GM19025 (cell line): ENCODE measurements around the gene FBF1.

Source experiments
- ATAC-seq: cut with Tn5 transposase; IDR thresholded peaks from one replicate; pipeline ENCODE4 v1.9.1; 2021; ENCODE audit warnings: mild to moderate bottlenecking, low read depth, moderate library complexity; ENCODE audit not compliant: unreplicated experiment

Gene FBF1

DNA sequence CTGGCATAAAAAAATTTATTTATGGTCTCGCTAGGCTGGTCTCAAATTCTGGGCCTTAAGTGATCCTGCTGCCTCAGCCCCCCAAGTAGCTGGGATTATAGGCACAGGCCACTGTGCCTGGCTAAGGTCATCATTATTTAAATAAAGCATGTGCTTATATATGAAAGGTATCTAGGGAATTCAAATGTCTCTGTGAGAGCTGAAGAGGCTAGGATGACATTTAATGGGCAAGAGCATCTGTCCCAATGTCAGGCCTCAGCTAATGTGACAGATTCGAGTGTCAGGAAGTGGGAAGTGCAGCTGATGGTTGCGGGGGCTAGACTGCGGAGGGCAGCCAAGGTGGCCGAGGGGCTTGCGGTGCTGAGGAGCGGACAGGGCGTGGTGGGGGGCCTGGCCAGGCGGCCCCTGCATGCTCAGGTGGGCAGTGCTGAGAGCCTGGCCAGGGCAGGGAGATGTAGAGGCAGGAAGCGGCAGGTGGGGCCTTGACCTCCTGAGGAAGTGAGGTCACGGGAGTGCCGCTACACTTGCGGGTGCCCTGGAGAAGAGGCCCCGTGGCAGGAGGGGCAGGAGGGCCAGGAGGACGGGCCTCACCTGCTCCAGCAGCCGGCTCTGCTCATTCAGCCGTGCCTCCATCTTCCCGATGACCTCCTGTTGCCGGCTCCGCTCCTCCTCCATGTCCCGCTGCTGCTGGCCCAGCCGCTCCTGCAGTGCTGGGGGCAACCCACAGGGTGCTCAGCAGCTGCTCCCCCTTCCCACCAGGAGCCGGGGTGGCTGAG lies 23.5 kb downstream of the FBF1 start:
- ATAC-seq, result no peak

DNA sequence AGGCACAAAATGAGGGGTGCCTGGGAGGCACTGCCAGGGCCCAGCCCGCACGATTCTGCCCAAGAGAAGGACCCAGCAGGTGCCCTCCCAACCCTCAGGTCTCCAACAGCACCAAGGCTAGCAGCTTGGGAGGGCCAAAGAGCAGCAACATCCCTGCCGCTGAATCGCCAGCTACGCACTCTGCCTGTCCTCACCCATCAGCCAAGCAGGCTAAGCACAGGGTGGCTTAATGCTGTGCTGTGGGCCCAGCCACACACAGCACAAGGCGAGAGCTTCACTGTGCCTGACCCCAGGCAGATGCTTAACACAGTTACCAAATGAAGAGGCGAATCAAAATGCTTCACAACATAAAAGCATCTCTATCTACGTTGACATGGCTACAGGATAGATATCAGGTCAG lies 25.6 kb downstream of the FBF1 start:
- no peak for ATAC-seq

DNA sequence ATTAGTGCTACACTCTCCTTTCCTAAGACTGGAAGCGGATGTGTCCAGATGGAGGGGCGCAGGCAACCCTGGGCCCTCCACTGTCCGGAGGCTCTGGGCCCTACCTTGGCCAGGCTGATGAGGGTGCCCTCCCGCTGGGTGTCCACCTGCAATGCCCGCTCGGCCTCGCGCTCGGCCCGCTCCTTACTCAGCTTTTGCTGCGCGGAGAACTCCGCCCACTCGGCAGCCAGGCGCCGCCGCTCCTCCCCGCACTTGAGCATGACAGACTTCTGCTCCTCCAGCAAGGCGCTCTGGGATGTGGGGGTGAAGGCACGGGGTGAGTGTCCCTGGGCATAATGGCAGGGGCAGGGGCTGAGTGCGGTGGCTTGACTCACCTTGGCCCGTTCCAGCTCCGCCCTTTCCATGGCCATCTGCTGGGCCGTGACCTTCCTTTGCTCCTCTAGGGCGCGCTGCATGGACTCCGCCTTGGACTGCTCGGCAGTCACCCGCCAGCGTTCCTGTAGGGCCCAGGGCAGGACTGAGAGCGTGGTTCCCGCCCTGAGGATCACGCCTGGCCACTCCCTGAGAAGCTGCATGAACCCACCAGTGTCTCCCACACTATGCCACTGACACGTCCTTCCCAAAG lies 26.1 kb downstream of the FBF1 start:
- no peak for ATAC-seq

DNA sequence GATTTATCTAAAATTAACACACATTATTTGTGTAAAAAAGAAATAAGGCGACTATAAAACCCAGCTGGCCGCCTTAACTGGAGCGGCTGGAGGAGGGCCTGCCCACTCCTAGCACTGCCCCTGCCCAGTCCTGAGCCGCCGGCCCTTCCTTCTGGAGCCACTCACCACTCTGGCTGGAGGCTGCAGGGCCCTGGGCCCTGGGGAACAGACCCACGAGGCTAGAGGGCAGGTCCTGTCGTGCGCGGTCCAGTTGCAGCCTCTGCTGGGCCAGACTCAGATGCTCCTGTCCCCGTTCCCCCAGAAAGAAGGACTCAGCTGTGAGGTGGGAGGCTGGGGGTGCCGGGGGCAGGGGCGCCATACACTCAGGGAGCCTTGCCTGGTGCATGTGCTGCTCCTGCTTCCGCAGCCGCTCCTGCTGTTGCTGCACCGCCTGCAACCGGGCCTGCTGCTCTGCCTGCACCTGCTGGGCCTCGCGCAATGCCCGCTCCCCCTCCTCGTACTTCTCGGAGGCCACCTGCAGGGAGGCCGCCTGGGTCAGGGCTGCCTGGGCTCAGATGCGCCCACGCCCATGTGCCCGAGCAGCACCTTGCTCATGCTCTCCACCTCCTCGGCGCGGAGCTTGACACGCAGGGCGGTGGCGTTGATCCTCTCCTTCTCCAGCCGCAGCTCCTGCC lies 27.2 kb downstream of the FBF1 start:
- ATAC-seq, result no peak

DNA sequence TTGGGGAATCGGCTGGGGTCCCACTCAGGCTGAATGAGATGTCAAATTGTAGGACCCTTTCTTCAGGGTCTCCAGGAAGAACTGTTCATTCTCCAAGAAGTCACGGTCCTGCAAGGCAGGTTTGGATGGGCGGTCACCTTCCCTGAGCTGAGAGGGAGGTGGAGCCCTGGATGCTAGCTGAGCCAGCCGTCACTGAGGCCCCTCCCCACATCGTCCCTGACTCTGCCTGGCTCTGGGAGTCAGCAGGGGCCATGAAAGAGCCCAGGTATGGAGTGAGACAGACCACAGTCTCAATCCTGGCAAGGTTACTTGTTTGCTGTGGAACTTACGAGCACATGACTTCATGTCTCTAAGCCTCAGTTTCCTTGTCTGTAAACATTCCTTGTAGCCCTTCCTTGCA lies 30.1 kb downstream of the FBF1 start:
- no peak for ATAC-seq

DNA sequence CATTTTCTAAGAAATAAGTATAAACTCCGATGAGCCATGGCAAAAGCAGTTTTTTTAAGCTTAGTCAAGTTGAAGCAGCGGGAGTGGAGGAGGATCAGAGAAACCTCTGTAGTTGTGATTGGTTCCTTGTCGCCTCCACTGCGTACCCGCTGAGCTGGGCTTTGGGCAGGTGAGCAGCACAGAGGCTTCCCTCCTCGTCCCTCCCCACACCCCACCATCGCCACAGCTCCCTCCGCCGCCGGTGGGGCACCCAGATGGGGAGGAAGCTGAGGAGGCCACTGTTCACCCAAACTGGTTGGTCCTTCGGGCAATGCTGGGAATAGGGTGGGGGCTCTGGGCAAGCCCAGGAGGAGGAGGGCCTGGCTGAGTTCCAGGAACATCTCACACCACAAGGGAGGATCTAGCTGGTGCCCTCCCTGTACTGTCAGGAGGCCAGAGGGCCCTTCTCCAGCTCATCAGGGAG lies 31.0 kb downstream of the FBF1 start:
- ATAC-seq, result no peak

DNA sequence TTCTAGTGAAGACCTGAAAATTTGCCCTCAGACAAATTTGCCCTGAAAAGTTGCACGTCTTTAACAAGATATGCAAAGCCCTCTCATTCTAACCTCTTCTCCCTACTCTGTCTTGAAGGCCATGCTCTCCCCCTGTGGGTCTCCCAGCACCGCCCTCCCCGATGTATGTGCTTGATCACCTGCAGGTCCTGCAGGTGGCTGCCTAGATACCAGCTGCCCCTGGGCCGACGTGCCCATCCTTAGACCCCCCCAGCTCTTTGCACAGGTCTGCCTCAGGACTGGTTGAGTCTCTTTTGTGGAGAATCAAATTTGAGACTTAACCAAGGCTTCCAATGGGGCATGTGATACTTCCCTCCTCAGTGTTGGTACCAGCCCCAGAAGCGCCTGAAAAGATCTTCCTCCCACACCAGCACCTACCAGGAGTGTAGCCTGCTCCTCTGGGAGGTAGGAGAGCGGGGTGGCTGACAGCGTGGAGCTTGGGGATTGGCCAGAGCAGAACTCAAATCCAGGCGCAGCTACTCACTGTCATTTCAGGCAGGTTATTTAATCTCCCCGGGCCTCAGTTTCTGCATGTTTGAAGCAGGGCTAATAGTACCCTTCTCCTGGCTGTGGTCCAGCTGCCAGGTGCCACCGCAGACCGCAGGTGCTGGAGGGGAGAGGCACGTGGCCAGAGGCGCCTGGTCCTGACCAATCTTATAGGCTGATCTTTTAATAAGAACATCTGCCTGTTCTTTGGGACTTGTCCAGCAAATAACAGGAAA lies 31.6 kb downstream of the FBF1 start:
- no peak for ATAC-seq

DNA sequence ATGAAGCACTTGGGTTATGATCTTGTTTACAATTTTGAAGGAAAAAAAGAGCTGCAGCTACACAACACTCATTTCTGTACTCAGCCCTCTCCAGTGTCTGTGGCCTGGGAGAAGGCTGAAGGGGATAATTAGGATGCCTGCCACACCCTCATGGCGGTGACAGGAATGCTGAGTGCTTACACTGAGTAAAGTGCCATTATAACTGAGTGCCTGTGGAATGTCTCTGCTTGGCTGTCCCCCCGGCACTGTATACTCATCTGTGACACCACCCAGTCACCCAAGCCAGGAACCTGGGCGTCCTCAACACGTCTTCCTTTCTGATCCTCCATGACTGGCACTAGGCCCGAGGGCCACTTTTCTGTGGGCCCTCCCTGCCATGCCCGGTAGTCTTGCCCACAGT lies 32.6 kb downstream of the FBF1 start:
- ATAC-seq, result no peak

DNA sequence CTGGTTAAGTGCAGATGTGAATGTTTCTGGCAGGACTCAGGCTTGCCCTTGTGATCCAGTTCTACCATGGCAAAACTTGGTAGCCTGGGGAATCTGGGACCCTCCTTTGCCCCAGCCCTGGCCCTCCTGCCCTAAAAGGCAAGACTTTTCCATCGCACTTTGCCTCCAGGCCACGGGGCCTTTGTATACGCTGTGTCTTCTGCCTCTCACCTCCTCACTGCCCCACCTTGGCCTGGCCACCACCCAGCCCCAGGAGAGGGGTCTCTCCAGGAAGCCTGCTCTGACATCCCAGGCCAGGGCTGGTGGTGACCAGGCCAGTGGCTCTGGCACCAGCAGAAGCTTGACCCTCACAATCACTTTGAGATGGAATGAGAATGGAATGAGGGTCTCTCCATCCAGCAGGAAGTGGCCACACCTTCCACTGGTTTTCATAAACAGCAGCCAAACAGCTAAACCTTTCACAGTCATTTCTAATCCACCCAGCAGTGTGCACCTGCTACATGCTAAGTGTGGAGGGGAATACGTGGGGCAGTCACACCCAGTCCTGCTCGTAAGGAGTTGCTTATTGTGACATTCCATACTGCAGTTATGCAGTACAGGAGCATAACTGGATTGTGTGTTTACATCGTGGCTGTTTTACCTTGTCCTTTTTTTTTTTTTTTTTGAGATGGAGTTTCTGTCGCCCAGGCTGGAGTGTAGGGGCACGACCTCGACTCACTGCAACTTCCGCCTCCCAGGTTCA lies 34.5 kb downstream of the FBF1 start:
- no peak for ATAC-seq

DNA sequence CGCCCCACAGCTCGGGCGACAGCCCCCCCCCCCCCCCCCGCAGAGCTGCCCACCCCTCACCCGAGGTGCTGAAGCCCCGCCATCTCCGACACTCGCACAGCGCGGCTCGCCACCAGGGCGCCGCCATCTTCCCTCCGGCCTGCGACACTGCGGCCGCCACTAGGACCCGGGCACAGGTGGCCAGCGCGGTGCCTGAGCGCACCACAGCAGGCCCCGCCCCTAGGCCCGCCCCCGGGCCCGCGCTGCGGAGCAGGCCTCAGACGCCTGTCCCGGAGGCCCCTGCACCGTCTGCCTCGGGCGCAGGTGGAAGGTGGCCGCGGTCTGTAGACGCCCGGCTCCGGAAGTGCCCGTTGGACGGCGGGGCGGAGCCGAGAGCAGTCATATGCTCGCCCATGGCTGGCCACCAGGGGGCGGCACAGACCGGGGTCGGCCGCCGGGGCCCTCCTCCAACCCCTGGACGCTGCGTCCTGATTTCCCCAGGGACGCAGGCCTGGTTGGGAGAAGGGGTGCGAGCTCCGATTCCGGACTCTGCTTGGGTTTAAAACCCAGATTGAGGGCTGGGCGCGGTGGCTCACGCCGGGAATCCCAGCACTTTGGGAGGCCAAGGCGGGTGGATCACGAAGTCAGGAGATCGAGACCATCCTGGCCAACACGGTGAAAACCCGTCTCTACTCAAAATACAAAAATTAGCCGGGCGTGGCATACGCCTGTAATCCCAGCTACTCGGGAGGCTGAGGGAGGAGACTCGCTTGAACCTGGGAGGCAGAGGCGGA lies 35.9 kb downstream of the FBF1 start, which contains the start of gene MRPL38:
Gene MRPL38 (minus strand): TSS at position 136 of the 773 bp plus-strand sequence. CDS start 9 bp downstream, at position 127.
- peak; percentile 98 for ATAC-seq

DNA sequence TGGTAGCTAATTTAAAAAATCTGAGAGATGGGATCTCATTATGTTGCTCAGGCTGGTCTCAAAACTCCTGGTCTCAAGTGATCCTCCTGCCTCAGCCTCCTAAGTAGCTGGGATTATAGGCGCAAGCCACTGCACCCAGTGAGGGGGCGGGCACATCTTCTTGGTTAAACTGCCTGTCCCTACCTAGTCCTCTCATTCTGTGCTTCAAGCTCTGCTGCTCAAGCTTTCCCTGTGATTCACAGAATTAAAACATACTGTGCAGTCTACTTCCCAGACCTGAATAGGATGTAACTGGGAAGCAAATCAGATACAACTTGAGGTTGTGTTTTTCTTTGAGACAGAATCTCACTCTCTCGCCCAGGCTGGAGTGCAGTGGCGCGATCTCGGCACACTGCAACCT lies 38.4 kb downstream of the FBF1 start:
- ATAC-seq, result no peak

DNA sequence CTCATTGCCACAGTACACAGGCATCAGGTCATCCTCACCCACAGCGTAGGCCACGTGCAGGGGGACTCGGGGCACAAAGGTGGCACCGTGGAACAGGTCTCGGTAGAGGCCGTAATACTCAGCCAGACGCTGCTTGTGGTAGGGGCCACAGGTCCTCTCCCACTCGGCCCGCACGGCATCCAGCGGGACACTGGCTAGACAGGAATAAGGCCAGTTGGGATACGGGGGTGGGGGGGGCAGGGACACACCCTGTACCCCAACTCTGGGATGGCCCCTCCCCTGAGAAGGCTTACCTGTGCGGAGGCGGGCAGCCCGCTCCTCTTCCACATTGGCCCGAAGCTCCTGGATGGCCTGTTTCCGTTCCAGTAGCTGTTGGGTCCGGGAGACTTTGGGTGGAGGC lies 39.1 kb downstream of the FBF1 start:
- ATAC-seq, result no peak

DNA sequence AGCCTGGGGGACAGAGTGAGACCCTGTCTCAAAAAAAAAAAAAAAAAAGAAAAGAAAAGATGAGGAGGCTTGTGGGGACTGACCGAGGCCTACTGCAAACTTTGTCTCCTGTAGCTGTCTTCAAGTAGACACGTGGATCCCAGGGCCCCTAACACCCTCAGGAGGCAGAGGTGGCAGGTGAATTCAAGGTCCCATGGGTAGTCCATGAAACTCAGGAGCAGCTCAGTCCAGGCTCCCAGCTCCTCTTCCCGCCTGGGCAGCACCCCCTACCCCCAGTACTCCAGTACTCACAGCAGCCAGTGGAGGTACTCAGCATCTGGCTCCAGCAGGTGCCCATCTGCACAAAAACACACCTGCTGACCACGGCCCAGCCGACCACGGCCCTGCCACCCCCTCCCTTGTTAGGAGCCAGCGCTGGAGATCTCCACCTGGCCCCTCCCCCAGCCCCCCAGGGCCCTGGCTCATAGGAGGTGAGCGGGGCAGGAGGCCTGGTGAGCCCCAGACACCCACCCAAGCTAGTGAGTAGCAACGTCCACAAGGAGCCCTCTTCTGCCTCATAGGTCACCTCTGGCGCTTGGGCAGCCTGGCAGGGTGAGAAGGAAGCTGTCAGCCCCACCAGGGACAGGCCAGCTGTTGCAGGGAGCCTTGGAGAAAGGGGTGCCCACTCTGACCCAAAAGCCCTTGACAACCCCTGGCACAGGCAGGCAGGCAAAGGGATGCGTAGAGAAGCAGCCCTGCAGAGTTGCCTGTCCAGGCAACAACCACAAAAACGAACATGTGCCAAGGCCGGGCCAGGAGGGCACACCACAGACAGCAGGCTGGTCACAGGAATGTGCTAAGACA lies 39.9 kb downstream of the FBF1 start:
- no peak for ATAC-seq

DNA sequence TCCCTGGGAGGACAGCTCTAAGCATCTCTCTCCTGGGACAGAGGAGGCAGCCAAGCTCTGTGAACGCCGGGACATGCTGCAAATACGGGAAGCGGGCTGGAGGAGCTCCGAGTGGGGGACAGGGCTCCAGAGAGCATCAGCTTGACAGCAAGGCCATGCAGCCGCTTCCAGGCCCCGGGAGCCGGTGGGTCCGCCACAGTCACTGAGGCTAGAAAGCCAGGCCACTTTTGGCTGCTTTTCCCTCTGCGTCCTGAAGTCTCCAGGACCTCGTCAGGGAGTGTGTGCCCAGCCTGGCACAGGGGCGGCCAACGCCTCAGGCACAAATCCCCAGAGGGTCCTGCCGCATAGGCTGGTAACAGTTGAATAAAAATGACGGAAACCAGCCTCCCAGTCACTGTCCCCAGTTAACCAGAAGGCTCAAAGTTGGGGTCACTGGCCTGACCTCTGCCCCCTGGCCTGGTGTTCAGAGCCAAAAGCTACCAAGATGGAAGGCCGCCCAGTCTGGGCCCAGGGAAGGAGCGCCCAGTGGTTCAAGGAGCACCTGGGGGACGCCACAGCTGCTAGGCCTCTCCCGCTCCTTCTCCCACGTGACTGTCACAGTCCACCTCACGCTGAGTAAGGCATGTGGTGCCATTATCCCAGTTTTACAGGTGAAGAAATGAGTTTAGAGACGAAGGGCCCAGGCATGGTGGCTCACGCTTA lies 40.9 kb downstream of the FBF1 start:
- no peak for ATAC-seq

DNA sequence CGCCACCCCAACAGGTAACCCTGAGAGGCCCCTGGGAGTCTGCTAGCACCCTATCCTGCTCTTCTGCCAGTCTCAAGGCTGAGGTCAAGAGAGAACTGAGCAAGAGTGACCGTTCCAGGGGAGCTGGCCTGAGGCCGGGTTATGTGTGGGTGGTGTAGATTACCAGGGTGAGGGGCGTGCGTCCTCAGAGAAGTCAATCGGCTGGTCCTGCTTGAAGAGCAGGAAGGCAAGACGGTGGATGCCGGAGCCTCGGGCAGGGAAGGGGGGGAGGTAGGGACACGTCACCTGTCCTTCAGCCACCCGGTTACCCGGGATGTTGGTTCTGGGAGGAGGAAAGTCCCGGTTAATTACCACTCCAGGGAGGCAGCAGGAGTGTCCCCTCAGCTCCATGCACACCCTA lies 41.5 kb downstream of the FBF1 start:
- ATAC-seq, result no peak

DNA sequence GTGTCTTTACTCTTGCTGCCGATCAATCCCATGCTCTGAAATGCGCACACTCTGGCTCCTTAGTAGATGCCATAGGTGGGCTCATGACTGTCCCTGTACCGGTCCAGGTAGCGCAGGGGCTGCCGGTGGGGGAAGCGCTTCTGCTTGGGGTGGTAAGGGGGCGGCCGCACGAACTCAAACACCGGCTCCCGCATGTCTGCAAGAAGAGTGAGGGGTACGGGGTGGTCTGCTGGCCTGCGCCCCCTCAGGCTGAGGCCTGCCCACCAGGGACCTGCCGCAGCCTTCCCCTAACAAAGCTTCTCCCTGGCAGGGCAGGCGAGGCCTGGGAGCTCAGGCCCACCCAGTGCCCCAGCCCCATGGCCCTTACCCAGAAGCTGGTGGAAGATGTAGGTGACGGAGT lies 42.1 kb downstream of the FBF1 start:
- ATAC-seq, result no peak

DNA sequence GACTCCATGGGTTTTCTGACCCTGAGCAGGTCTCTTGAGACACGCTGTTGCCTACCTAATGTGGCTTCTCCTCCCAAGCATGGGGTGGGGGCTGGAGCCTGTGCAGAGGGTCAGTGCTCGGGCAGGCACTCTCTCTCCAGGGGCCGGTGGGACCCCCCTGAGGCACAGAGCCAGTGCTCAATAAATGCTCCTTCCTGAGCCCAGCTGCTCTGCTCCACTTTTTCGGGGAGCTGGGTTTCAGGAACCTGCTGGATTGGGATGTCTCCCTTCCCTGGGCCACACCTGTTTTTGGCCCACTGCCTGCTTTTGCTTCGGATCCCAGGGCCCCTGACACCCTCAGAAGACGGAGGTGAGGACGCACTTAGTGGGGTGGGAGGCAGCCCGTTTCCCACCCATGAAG lies 42.8 kb downstream of the FBF1 start:
- ATAC-seq, result no peak
